Loucy (cell line): ENCODE results near the gene TES.

Experiments
- H2AFZ ChIP-seq: fragments of 200-600 bp; sonication (generic); 2 replicates; pipeline ENCODE4 v1.6.0; 2016; ENCODE audit warnings: antibody characterized with exemption, mild to moderate bottlenecking, low read length, moderate library complexity
- H3F3A ChIP-seq: fragments of 200-600 bp; 2 replicates; pipeline ENCODE4 v1.6.0; 2016; ENCODE audit warnings: antibody characterized with exemption, low read depth, mild to moderate bottlenecking
- H3K27me3 ChIP-seq: fragments of 200-600 bp; sonication (generic); 2 replicates; pipeline ENCODE4 v1.6.1; 2014; ENCODE audit warnings: low read length, mild to moderate bottlenecking; ENCODE audit not compliant: insufficient read depth, poor library complexity, severe bottlenecking
- H3K36me3 ChIP-seq: fragments of 200-600 bp; sonication (generic); 2 replicates; pipeline ENCODE4 v1.6.1; 2016; ENCODE audit warnings: low read length; ENCODE audit not compliant: insufficient read depth
- H3K4me1 ChIP-seq: fragments of 200-600 bp; sonication (generic); 2 replicates; pipeline ENCODE4 v1.5.1; 2014; ENCODE audit warnings: low read length, mild to moderate bottlenecking; ENCODE audit not compliant: insufficient read depth, poor library complexity, severe bottlenecking
- H3K4me2 ChIP-seq: fragments of 200-600 bp; sonication (generic); 2 replicates; pipeline ENCODE4 v1.6.0; 2014; ENCODE audit warnings: antibody characterized with exemption, low read length, low read depth, mild to moderate bottlenecking; ENCODE audit not compliant: poor library complexity, severe bottlenecking
- H3K4me3 ChIP-seq: fragments of 200-600 bp; sonication (generic); 2 replicates; pipeline ENCODE4 v1.5.1; 2014; ENCODE audit warnings: low read length, mild to moderate bottlenecking, mixed read lengths; ENCODE audit not compliant: poor library complexity, severe bottlenecking
- H3K79me2 ChIP-seq: fragments of 200-600 bp; sonication (generic); 2 replicates; pipeline ENCODE4 v1.6.1; 2014; ENCODE audit warnings: low read length; ENCODE audit not compliant: insufficient read depth
- H3K9ac ChIP-seq: fragments of 200-600 bp; sonication (generic); 2 replicates; pipeline ENCODE4 v1.6.0; 2014; ENCODE audit warnings: mild to moderate bottlenecking, low read depth, low read length, moderate library complexity; ENCODE audit not compliant: poor library complexity, severe bottlenecking
- H3K9me2 ChIP-seq: fragments of 200-600 bp; sonication (generic); replicated peaks from 2 replicates; pipeline ENCODE4 v1.6.1; 2016; ENCODE audit warnings: low read depth, low read length, mixed read lengths
- H3K9me3 ChIP-seq: fragments of 200-600 bp; sonication (generic); 2 replicates; pipeline ENCODE4 v1.6.1; 2014; ENCODE audit warnings: mild to moderate bottlenecking, antibody characterized with exemption, low read length, low read depth; ENCODE audit not compliant: insufficient read depth
- H4K20me1 ChIP-seq: fragments of 200-600 bp; sonication (generic); 2 replicates; pipeline ENCODE4 v1.6.0; 2014; ENCODE audit warnings: antibody characterized with exemption, low read length, mild to moderate bottlenecking; ENCODE audit not compliant: insufficient read depth, poor library complexity, severe bottlenecking
- EZH2phosphoT487 ChIP-seq: fragments of 200-600 bp; IDR thresholded peaks from 2 replicates; pipeline ENCODE4 v1.6.1; 2018; ENCODE audit warnings: antibody characterized with exemption, mild to moderate bottlenecking, moderate library complexity, borderline replicate concordance
- TF ChIP-seq, protein P1 (sequence below): fragments of 200-600 bp; sonication (generic); conservative IDR thresholded peaks from 2 replicates; pipeline ENCODE4 v1.5.1; 2014; ENCODE audit warnings: mild to moderate bottlenecking, antibody characterized with exemption, low read length

The TES gene

DNA sequence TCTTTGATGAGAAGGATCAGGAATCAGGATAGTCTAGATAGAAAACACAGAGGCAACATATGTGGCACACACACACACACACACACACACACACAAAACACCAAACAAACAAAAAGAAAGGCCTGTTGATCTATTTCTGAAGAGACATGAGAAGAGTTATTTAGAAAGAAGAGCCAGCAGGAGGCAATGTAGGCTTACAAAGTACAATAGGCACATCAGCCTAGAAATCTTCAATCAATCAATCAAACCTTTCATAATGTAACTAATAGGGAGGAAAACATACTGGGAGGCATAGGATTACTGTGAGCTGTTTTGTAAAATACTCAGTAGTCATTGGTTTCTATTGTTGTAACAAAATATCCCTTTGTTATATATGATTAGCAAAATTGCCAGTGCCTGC is 47.3 kb upstream of the TES start:
- H3K79me2 ChIP-seq: no peaks in the 10 kb centered on the region
- no peaks in the 10 kb centered on the region for H3F3A ChIP-seq
- H3K27me3 ChIP-seq: no peaks in the 10 kb centered on the region
- H3K9ac ChIP-seq: no peak overlapping the region
- no peak overlapping the region for H3K4me2 ChIP-seq
- H4K20me1 ChIP-seq: no peaks in the 10 kb centered on the region
- no peak overlapping the region for H3K4me3 ChIP-seq
- no peaks in the 10 kb centered on the region for H3K9me3 ChIP-seq
- H3K4me1 ChIP-seq: peaks cover 22% of the 10 kb centered on the region
- H3K36me3 ChIP-seq: no peaks in the 10 kb centered on the region
- TF ChIP-seq, protein P1, sequence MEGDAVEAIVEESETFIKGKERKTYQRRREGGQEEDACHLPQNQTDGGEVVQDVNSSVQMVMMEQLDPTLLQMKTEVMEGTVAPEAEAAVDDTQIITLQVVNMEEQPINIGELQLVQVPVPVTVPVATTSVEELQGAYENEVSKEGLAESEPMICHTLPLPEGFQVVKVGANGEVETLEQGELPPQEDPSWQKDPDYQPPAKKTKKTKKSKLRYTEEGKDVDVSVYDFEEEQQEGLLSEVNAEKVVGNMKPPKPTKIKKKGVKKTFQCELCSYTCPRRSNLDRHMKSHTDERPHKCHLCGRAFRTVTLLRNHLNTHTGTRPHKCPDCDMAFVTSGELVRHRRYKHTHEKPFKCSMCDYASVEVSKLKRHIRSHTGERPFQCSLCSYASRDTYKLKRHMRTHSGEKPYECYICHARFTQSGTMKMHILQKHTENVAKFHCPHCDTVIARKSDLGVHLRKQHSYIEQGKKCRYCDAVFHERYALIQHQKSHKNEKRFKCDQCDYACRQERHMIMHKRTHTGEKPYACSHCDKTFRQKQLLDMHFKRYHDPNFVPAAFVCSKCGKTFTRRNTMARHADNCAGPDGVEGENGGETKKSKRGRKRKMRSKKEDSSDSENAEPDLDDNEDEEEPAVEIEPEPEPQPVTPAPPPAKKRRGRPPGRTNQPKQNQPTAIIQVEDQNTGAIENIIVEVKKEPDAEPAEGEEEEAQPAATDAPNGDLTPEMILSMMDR: peak; percentile 55
- TF ChIP-seq EZH2phosphoT487: no peak
- H2AFZ ChIP-seq: no peak overlapping the region
- H3K9me2 ChIP-seq: no peaks in the 10 kb centered on the region

DNA sequence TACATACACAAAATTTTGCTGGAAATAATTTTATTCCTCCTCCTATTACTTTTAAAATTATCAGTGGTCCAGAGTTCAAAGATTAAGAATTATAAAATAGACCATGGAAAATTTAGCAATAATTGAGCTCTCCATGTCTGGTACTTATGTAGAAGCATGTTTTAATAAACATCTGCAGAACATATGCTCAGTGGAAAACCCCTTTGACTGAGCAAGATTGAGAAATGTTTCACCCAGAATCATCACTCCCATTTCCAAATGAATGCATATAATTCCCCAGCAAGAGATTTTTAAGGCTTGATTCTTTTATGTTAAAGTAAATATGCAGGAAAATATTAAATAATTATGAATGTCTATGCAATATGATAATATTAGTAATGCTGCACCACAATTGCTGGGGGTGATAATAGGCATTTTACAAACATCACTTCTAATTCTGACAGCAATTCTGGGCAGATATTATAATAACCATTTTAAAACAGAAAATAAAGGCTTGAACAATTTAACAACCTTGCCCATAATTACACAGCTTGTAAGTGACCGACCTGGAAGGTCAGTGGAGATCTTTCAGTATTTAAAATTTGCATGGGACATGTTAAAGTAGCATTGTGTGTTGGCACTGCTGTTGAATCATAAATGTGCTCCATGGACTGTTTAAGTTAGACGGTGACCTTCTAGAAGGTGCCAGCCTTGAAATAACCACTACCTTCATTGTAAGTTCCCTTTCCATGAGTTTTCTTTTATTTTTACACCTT is 45.6 kb upstream of the TES start:
- H3K4me3 ChIP-seq: no peak overlapping the region
- no peak overlapping the region for H3K9ac ChIP-seq
- no peaks in the 10 kb centered on the region for H3K79me2 ChIP-seq
- H2AFZ ChIP-seq: no peak overlapping the region
- H3F3A ChIP-seq: no peaks in the 10 kb centered on the region
- H3K36me3 ChIP-seq: no peaks in the 10 kb centered on the region
- H3K27me3 ChIP-seq: no peaks in the 10 kb centered on the region
- no peaks in the 10 kb centered on the region for H3K9me3 ChIP-seq
- TF ChIP-seq, protein P1: no peak
- TF ChIP-seq EZH2phosphoT487: no peak
- no peak overlapping the region for H3K4me2 ChIP-seq
- H3K9me2 ChIP-seq: no peaks in the 10 kb centered on the region
- no peaks in the 10 kb centered on the region for H4K20me1 ChIP-seq
- H3K4me1 ChIP-seq: peaks cover 23% of the 10 kb centered on the region

DNA sequence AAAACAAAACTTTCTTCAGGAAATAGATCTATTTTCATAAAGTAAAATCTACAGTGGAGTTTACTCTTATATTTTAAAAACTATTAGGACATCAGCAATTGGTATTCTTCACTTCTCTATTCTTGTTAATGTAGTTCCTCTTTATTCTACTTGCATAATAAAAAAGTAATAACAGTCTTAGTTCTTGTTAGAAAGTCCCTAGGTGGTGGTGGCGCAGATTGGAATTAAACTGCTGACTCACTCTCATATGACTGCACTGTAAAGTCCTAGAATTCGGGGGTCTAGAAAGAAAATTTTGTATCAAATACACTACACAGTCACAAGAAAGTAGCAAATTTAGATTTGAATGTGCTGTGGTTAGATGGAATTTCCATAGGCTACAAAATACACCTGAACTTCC is 44.6 kb upstream of the TES start:
- TF ChIP-seq, protein P1: no peak
- TF ChIP-seq EZH2phosphoT487: no peak
- H3K79me2 ChIP-seq: no peaks in the 10 kb centered on the region
- no peak overlapping the region for H3K4me3 ChIP-seq
- no peaks in the 10 kb centered on the region for H3K36me3 ChIP-seq
- H3K4me2 ChIP-seq: no peak overlapping the region
- H3K4me1 ChIP-seq: peaks cover 21% of the 10 kb centered on the region
- H3K27me3 ChIP-seq: no peaks in the 10 kb centered on the region
- no peaks in the 10 kb centered on the region for H3F3A ChIP-seq
- no peak overlapping the region for H2AFZ ChIP-seq
- no peaks in the 10 kb centered on the region for H4K20me1 ChIP-seq
- no peak overlapping the region for H3K9ac ChIP-seq
- no peaks in the 10 kb centered on the region for H3K9me3 ChIP-seq
- no peaks in the 10 kb centered on the region for H3K9me2 ChIP-seq
